IMR-90 (cell line): ENCODE results near the gene DCDC2. TPM values are rescaled to one million over a fixed set of nuclear protein-coding genes. Genes with fewer than 3 reads are reported as not detected.
A peak's percentile ranks its signal among the peaks of the same experiment; 100 is the strongest.
"Not testable (repeated sequence)": the region's sequence is repeated elsewhere in the genome, so short reads cannot be mapped to it uniquely, and the experiment has no call there.

Source experiments
- ATAC-seq: fragments of 200-7000 bp; cut with Tn5 transposase; 2 replicates; pipeline ENCODE4 v1.9.1; 2020; ENCODE audit warnings: low read depth, mild to moderate bottlenecking, moderate library complexity
- BruUV-seq: library from RNA; stranded (reverse); fragments of 400-500 nt; replicated peaks from 2 replicates; lab custom pipeline; 2021; lab: Mats Ljungman, UMichigan
- CTCF ChIA-PET: fragments of 300-600 bp; formaldehyde crosslinking; extraction: SDS; loops from one replicate; lab custom pipeline; 2021; ENCODE audit warnings: antibody characterized with exemption; lab: Yijun Ruan, JAX
- POLR2A ChIA-PET: fragments of 300-600 bp; sonication (Branson Sonifier 250); formaldehyde crosslinking; loops from one replicate; lab custom pipeline; 2022; ENCODE audit warnings: antibody characterized with exemption; ENCODE audit not compliant: unreplicated experiment; lab: Charles Lee
- DNase-seq: peaks from one replicate; pipeline ENCODE4 v3.0.0; 2013
- H2AFZ ChIP-seq: replicated peaks from 2 replicates; pipeline ENCODE3; 2013; ENCODE audit warnings: low read length, mild to moderate bottlenecking; ENCODE audit not compliant: poor library complexity
- H2AK5ac ChIP-seq: 2 replicates; pipeline ENCODE4 v1.6.1; 2013; ENCODE audit warnings: low read depth, low read length, inconsistent platforms
- H2AK9ac ChIP-seq: replicated peaks from 2 replicates; pipeline ENCODE3; 2013; ENCODE audit warnings: mild to moderate bottlenecking, low read depth, low read length, moderate library complexity; ENCODE audit not compliant: poor library complexity
- H2BK120ac ChIP-seq: 2 replicates; pipeline ENCODE4 v1.6.1; 2013; ENCODE audit warnings: low read depth, low read length, inconsistent platforms
- H2BK15ac ChIP-seq: 3 replicates; pipeline ENCODE4 v1.6.1; 2013; ENCODE audit warnings: low read depth, low read length, inconsistent platforms
- H2BK20ac ChIP-seq: 2 replicates; pipeline ENCODE4 v1.6.1; 2013; ENCODE audit warnings: low read depth, mild to moderate bottlenecking, inconsistent platforms, low read length, moderate library complexity
- H2BK5ac ChIP-seq: 2 replicates; pipeline ENCODE4 v1.6.1; 2013; ENCODE audit warnings: mild to moderate bottlenecking, low read depth, low read length, inconsistent platforms; ENCODE audit not compliant: poor library complexity, severe bottlenecking
- H3K14ac ChIP-seq: replicated peaks from 2 replicates; pipeline ENCODE4 v1.6.1; 2013; ENCODE audit warnings: low read depth, low read length, inconsistent platforms
- H3K18ac ChIP-seq: 2 replicates; pipeline ENCODE4 v1.6.1; 2013; ENCODE audit warnings: low read depth, low read length, control low read depth
- H3K23ac ChIP-seq: 2 replicates; pipeline ENCODE4 v1.6.1; 2013; ENCODE audit warnings: low read depth, low read length, inconsistent platforms
- H3K27ac ChIP-seq: 2 replicates; pipeline ENCODE4 v1.5.1; 2013; ENCODE audit warnings: mild to moderate bottlenecking, control low read depth, low read length; ENCODE audit not compliant: insufficient read depth
- H3K27me3 ChIP-seq: 2 replicates; pipeline ENCODE4 v1.6.1; 2013; ENCODE audit warnings: low read length; ENCODE audit not compliant: control insufficient read depth, insufficient read depth
- H3K36me3 ChIP-seq: 2 replicates; pipeline ENCODE4 v1.6.1; 2013; ENCODE audit warnings: low read length, mixed read lengths; ENCODE audit not compliant: control insufficient read depth, insufficient read depth
- H3K4ac ChIP-seq: 2 replicates; pipeline ENCODE4 v1.6.1; 2013; ENCODE audit warnings: low read depth, low read length, inconsistent platforms
- H3K4me1 ChIP-seq: 2 replicates; pipeline ENCODE4 v1.6.1; 2013; ENCODE audit warnings: low read length, mixed read lengths; ENCODE audit not compliant: control insufficient read depth, insufficient read depth
- H3K4me2 ChIP-seq: 2 replicates; pipeline ENCODE4 v1.6.1; 2013; ENCODE audit warnings: low read depth, mild to moderate bottlenecking, control low read depth, low read length, moderate library complexity
- H3K4me3 ChIP-seq: 2 replicates; pipeline ENCODE4 v1.5.1; 2013; ENCODE audit warnings: low read depth, mild to moderate bottlenecking, control low read depth, low read length, moderate library complexity; ENCODE audit not compliant: insufficient read depth
- H3K56ac ChIP-seq: 2 replicates; pipeline ENCODE4 v1.6.1; 2013; ENCODE audit warnings: low read length, inconsistent platforms; ENCODE audit not compliant: insufficient read depth; ENCODE audit errors: extremely low read depth
- H3K79me1 ChIP-seq, 2 experiments: 2 replicates each; pipeline ENCODE4 v1.6.1; 2013; ENCODE audit warnings: low read length in 2 of 2, inconsistent platforms in 1 of 2, low read depth in 1 of 2
- H3K9ac ChIP-seq: 2 replicates; pipeline ENCODE4 v1.6.1; 2013; ENCODE audit warnings: low read depth, low read length, control low read depth
- H3K9me1 ChIP-seq: 2 replicates; pipeline ENCODE4 v1.6.1; 2013; ENCODE audit warnings: low read length, inconsistent platforms; ENCODE audit not compliant: insufficient read depth
- H3K9me3 ChIP-seq: 2 replicates; pipeline ENCODE4 v1.6.1; 2013; ENCODE audit warnings: low read length; ENCODE audit not compliant: control insufficient read depth, insufficient read depth
- H4K20me1 ChIP-seq: 2 replicates; pipeline ENCODE4 v1.6.1; 2013; ENCODE audit warnings: low read length, inconsistent platforms; ENCODE audit not compliant: insufficient read depth
- H4K5ac ChIP-seq: 2 replicates; pipeline ENCODE4 v1.6.1; 2013; ENCODE audit warnings: mild to moderate bottlenecking, low read depth, low read length, control low read depth
- H4K8ac ChIP-seq, 2 experiments: 2 replicates each; pipeline ENCODE4 v1.6.1; 2013; ENCODE audit warnings: low read depth in 2 of 2, low read length in 2 of 2, control low read depth in 1 of 2, inconsistent platforms in 1 of 2
- H4K91ac ChIP-seq: 2 replicates; pipeline ENCODE4 v1.6.1; 2013; ENCODE audit warnings: low read depth, low read length, inconsistent platforms; ENCODE audit not compliant: insufficient read depth
- BHLHE40 ChIP-seq: fragments of 150-350 bp; IDR thresholded peaks from 2 replicates; pipeline ENCODE4 v1.6.1; 2016; ENCODE audit warnings: mild to moderate bottlenecking, low read depth, low read length
- CEBPB ChIP-seq: IDR thresholded peaks from 2 replicates; pipeline ENCODE4 v1.6.1; 2012; ENCODE audit warnings: low read depth, low read length, improper control_type of control experiment
- MXI1 ChIP-seq: IDR thresholded peaks from 2 replicates; pipeline ENCODE4 v1.6.1; 2012; ENCODE audit warnings: low read depth, mild to moderate bottlenecking, low read length, moderate library complexity, borderline replicate concordance
- POLR2A ChIP-seq: IDR thresholded peaks from 2 replicates; pipeline ENCODE4 v1.6.1; 2012; ENCODE audit warnings: mild to moderate bottlenecking, low read depth, low read length
- RAD21 ChIP-seq: IDR thresholded peaks from 2 replicates; pipeline ENCODE4 v1.6.1; 2012; ENCODE audit warnings: low read length, improper control_type of control experiment
- SMC3 ChIP-seq: fragments of 150-350 bp; IDR thresholded peaks from 2 replicates; pipeline ENCODE4 v1.6.1; 2016; ENCODE audit warnings: low read depth, mild to moderate bottlenecking, antibody characterized with exemption, low read length, moderate library complexity
- WGBS, 2 experiments: methylation state at CpG; one replicate each; pipeline versions ENCODE4 v1.1.5 to v1.1.7; 2013; ENCODE audit warnings: missing lambda C conversion rate in 2 of 2; ENCODE audit not compliant: insufficient read length in 1 of 2; ENCODE audit errors: extremely low coverage in 2 of 2; 5-methylcytosine and 5-hydroxymethylcytosine counted together
- dilution Hi-C: fragments of 300-500 bp; cut with HindIII; formaldehyde crosslinking; loops from one replicate; pipeline ENCODE4 v1.14.3; 2018; ENCODE audit warnings: low sequenced_read_pairs; ENCODE audit not compliant: unreplicated experiment
- in situ Hi-C: fragments of 300-500 bp; cut with MboI; formaldehyde crosslinking; loops from 3 replicates; pipeline ENCODE4 v1.14.3; 2019; ENCODE audit warnings: low sequenced_read_pairs, inconsistent platforms, mixed read lengths
- intact Hi-C: fragments of 100-400 bp; cut with micrococcal nuclease; formaldehyde crosslinking; loops from 2 replicates; pipeline ENCODE4 v1.10.0; 2022
- polyA plus RNA-seq, 3 experiments: library from polyadenylated mRNA; depleted of rRNA; stranded (reverse); fragments of >200 nt; gene quantifications; 2 replicates each; pipeline ENCODE4 v1.2.3, GENCODE V29; 2012; ENCODE audit warnings: low replicate concordance in 1 of 3
- total RNA-seq: library from RNA; depleted of rRNA; stranded (reverse); fragments of >200 nt; gene quantifications from 2 replicates; pipeline ENCODE4 v1.2.3, GENCODE V29; 2012

DCDC2 gene
- total and polyA plus RNA-seq, 2 of the 4 experiments (the other 2 are of a cell fraction), result not detected

- no peaks in the 10 kb centered on the region for H4K20me1 ChIP-seq
- no TSS peak for BruUV-seq
Observed at GRCh38 chr6:24313251-24314141, 44.4 kb downstream of the DCDC2 start.

DNA sequence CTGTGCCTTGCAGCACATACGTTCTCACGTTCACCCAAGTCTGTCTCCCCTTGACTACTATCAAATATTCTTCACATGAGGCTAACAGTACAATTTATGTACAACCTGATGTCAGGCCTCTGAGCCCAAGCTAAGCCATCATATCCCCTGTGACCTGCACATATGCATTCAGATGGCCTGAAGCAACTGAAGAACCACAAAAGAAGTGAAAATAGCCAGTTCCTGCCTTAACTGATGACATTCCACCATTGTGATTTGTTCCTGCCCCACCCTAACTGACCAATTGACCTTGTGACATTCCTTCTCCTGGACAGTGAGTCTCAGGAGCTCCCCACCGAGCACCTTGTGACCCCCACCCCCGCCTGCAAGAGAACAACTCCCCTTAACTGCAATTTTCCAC is 46.1 kb downstream of the DCDC2 start:
- H3K27me3 ChIP-seq, H3K9me1 ChIP-seq, H3K9ac ChIP-seq, H2AFZ ChIP-seq, H4K91ac ChIP-seq, intact Hi-C loops, POLR2A ChIA-PET, dilution Hi-C loops, H2BK120ac ChIP-seq, H3K4ac ChIP-seq, H4K8ac ChIP-seq, H3K9me3 ChIP-seq, H3K56ac ChIP-seq, H3K27ac ChIP-seq, BruUV-seq, H2BK15ac ChIP-seq, H3K36me3 ChIP-seq, H4K20me1 ChIP-seq, ATAC-seq, H3K23ac ChIP-seq, H3K4me1 ChIP-seq, H3K4me3 ChIP-seq, H2BK20ac ChIP-seq, H4K5ac ChIP-seq, in situ Hi-C loops, H2AK5ac ChIP-seq, H2BK5ac ChIP-seq, H3K18ac ChIP-seq, H3K4me2 ChIP-seq, H3K79me1 ChIP-seq, DNase-seq, H2AK9ac ChIP-seq, H3K14ac ChIP-seq, CTCF ChIA-PET: not testable (repeated sequence)
- 56% methylated on average over 4 of the region's 4 CpGs; no CpG with 5 or more reads in 1 of the 2 experiments for WGBS, 2 experiments

More at GRCh38 chr6:24313251-24314141, 44.4 kb downstream of the DCDC2 start:
- H3K27me3 ChIP-seq, result no peaks in the 10 kb centered on the region
- no peak overlapping the region for H4K8ac ChIP-seq
- H3K4ac ChIP-seq, result no peak overlapping the region
- H3K9ac ChIP-seq, result no peak overlapping the region
- peak; percentile 92 for ATAC-seq
- H3K18ac ChIP-seq, result no peak overlapping the region
- dilution Hi-C loops (no loop called here), intact Hi-C loops (no loop called here), in situ Hi-C loops (no loop called here)
- TF ChIP-seq SMC3 (no peak), MXI1 (no peak), RAD21 (no peak), CEBPB (no peak), POLR2A (no peak), BHLHE40 (no peak; the same call in 1 of the 2 replicates)
- DNase-seq, result peak; percentile 60
- peak overlapping the region; percentile 13; the same call in 1 of the 2 replicates for H3K4me2 ChIP-seq
- peak overlapping the region; percentile 15; the same call in 1 of the 2 replicates for H3K27ac ChIP-seq
- H4K5ac ChIP-seq, result no peak overlapping the region
- H3K4me1 ChIP-seq, result no peaks in the 10 kb centered on the region
- no peak overlapping the region for H2BK5ac ChIP-seq
- WGBS, 2 experiments, result 40% methylated on average over 2 of the region's 6 CpGs; no CpG with 5 or more reads in 1 of the 2 experiments
- no peaks in the 10 kb centered on the region for H3K36me3 ChIP-seq
- no peak overlapping the region for H2BK120ac ChIP-seq
- H3K4me3 ChIP-seq, result no peak overlapping the region
- no peak overlapping the region for H2BK15ac ChIP-seq
- ChIA-PET CTCF (interaction anchor here (1.4 kb wide), 1 partner anchor 30 kb away, joined by 4 read pairs; no protein-coding TSS in a partner anchor), POLR2A (interaction anchor here (0.6 kb wide), 1 partner anchor 72 kb away, joined by 3 read pairs; no protein-coding TSS in a partner anchor)
- peaks cover 5% of the 10 kb centered on the region; the same call in 1 of the 2 replicates for H3K9me3 ChIP-seq
- H4K91ac ChIP-seq, result no peak overlapping the region
- no peak overlapping the region for H2AFZ ChIP-seq
- no peak overlapping the region for H3K23ac ChIP-seq
- no peak overlapping the region for H2BK20ac ChIP-seq
- no peaks in the 10 kb centered on the region for H3K79me1 ChIP-seq
- H2AK9ac ChIP-seq, result no peak overlapping the region
- no peaks in the 10 kb centered on the region for H3K9me1 ChIP-seq
- H2AK5ac ChIP-seq, result no peak overlapping the region
- H3K14ac ChIP-seq, result no peak overlapping the region
- no peak overlapping the region for H3K56ac ChIP-seq
